ENCODE results near the gene PRR36.
A peak's percentile ranks its signal among the peaks of the same experiment; 100 is the strongest.

The PRR36 gene

GRCh38 chr19:7871437-7872305 is 2.5 kb downstream of the PRR36 start:
- peak; percentile 45 for FAIRE-seq

GRCh38 chr19:7870571-7871436 is 3.4 kb downstream of the PRR36 start:
- FAIRE-seq = no peak

GRCh38 chr19:7869910-7870511 is 4.2 kb downstream of the PRR36 start:
- no peak for FAIRE-seq

- no peak for FAIRE-seq
Observed at GRCh38 chr19:7869453-7869909, 4.7 kb downstream of the PRR36 start.

DNA sequence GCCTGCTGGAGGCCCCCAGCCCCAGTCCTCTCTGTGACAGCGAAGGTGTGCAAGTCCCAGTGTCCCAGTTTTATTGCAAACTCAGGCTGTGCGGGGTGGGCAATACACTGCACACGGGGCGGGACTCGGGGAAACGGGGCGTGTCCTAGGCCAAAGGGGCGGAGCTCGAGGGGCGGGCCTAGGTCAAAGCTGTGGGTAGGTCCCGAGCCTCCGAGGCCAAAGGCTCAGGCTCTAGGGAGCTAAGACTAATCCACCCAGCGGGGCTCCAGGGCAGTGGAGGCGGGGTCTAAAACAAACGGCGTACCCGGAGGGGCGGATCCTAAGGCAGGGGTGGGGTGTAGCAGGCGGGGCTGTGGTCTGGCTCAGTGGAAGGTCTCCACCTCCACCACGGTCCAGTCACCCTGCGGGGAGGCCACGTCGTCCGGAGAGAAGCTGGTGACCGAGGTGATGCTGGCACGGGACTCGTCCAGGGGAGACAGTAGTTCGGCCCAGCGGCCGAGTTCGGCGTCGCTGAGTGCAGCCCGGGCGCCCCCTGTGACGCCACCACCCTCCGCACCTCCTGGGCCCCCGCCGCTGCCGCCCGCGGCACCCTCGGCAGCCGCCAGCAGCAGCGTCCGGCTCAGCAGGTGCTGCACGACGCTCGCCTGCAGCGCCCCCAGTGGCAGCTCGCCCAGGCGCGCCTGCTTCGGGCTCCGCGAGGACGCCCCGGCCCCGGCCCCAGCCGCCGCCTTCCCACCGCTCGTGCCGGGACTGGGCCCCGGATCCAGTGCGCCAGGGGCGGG is 5.3 kb downstream of the PRR36 start:
- FAIRE-seq = no peak

GRCh38 chr19:7868326-7868670 is 5.9 kb downstream of the PRR36 start:
- no peak for FAIRE-seq

DNA sequence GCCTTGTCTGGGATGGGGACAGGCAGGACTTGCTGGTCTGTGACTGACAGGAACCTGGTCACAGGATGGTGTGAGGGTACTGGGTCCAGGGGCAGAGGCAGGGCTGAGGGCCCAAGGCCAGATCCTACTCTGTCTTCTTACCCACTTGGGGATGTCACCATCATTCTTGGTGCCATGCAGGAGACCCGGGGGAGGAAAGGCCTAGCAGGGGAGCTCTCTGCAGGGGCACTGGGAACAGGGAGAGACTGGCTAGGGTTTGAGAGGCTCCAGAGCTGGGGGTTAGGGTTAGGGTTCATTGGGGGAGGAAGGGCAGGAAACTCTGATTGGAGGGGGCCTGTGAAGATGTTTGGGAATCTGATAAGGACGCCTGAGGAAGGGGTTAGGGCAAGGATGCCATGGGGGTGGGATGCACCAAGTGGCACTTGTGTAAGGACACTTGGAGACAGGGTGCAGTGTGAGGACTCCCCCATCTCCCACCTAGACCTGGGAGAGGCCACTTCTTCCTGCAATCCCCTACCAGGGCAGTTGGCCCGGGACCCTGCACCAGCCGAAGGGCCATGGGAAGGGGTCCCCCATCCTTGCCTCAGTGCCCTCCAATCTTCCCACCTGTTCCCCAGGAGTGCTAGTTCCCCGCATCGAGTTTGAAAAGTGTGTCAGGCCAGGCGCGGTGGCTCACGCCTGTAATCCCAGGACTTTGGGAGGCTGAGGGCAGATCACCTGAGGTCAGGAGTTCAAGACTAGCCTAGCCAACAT is 6.9 kb downstream of the PRR36 start:
- no peak for FAIRE-seq

DNA sequence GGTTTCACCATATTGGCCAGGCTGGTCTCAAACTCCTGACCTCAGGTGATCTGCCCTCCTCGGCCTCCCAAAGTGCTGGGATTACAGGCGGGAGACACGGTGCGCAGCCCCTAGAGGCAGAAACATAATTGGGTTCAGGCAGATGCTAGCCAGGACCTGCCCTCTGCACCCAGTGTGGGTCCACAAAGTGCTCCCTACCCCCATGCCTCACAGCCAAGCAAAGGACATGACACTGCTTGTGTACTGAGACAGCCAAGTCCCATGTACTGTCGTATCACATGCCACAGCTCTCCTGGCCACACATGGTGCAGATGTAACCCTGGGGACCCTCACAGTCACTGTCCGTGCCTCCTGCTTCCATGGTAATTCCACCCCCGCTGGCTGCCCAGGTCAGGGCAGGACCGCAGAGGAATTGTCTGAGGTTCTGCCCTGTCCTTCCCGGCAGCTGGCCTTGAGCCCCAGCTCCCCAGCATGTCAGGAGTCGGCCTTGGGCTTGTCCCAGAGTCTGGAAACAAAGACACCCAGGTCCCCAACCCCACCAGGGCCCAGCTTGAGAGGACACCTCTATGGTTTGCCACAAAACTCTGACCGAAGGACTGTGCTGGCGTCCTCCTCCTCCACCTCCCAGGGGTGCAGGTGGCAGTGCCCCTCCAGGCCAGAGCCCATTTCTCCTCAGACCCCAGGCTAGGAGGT is 7.6 kb downstream of the PRR36 start:
- FAIRE-seq = no peak

GRCh38 chr19:7865262-7865911 is 8.8 kb downstream of the PRR36 start:
- no peak for FAIRE-seq

DNA sequence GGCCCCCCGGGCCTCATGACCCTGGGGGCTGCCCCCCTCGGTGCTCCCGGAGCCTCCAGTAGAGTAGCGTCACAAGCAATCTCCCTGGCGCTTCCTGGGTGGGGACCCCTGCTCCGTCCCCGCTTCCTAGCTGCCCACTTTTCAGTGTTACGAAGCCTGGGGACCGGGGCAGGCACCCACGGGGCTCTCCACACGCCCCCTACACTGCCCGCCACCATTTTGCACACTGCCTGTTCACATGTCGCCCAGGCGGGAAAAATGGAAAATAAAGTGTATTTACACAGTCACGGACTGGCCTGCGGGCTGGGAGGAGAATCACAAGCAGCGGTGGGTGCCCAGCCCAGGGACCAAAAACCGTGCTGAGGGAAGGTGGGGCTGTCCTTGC is 9.5 kb downstream of the PRR36 start:
- no peak for FAIRE-seq

DNA sequence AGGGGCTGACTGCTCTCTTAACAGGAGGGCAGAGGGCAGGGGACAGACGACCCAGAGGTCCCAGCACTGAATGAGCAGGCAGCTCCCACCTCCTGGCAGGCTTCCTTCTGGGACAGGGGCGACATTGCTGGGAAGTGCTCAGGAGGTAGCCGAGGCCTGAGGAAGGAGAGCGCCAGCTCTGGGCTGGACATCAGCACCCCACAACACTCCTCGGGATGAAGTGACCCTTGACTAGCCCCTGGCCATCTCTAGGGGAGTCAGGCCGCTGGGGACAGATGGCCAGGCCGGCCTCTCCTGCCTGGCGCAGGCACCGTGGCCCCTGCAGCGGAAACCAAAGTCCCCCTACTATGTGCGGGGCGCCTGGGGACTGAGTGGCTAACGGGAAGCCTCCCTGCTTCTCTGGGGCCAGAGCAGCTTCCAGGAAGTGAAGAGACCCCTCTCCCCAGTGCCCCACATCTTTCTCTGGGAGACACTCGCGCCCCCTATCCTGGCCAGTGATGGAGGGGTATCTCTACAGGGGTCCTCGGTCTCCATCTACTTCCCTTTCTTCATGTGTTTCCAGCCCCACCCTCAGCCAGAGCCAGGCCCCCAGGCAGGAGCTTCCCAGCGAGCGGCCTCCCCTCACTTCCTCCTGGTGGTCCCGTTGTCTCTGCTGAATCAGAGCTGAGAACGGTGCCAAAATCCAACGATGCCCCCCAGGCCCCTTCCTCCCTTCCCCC is 10.1 kb downstream of the PRR36 start:
- FAIRE-seq = no peak

GRCh38 chr19:7863157-7863970 is 10.8 kb downstream of the PRR36 start:
- FAIRE-seq = no peak

DNA sequence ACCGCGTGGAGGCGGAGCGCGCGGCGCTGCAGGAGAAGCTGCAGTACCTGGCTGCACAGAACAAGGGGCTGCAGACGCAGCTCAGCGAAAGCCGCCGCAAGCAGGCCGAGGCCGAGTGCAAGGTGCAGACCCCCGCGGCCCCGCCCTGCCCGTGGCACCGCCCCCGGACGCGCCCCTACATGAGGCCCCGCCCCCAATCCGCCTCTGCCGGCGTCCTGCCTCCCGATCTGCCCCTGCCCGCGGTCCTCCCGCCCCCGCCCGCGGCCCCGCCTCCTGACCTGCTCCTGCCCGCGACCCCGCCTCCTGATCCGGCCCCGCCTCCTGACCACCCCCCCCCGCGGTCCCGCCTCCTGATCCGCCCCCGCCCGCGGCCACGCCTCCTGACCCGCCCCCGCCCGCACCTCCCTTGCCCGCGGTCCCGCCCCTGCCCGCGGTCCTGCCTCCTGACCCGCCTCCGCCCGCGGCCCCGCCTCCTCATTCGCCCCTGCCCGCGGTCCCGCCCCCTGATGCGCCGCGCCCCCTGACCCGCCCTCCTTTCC is 11.7 kb downstream of the PRR36 start:
- no peak for FAIRE-seq

DNA sequence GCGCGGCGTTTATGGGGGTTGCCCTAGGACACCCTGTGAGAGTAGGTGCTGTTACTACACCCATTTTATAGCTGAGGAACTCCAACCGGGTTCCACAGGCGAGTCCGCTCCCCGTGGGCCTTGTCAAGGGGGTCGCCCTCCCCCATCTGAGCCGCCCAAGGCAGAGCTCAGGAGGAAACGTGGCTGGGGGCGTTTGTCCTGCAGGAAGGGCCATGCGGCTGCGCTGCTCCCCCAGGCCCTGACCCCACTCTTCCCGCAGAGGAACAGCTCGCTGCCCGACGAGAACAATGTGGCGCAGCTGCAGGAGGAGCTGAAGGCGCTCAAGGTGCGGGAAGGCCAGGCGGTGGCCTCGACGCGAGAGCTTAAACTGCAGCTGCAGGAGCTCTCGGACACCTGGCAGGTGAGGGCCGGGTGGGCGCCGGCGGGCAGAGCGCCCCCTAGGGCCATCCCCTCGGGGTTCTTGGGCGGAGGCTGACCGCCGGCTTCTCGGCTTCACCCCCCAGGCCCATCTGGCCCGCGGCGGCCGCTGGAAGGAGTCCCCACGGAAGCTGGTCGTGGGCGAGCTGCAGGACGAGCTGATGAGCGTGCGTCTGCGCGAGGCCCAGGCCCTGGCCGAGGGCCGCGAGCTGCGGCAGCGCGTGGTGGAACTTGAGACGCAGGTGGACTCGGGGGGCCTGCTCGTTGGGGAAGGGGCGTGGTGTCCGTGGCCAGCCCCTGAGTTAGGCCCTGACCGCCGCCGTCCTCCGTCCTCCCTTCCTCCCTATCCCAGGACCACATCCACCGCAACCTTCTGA is 12.4 kb downstream of the PRR36 start:
- FAIRE-seq = no peak

DNA sequence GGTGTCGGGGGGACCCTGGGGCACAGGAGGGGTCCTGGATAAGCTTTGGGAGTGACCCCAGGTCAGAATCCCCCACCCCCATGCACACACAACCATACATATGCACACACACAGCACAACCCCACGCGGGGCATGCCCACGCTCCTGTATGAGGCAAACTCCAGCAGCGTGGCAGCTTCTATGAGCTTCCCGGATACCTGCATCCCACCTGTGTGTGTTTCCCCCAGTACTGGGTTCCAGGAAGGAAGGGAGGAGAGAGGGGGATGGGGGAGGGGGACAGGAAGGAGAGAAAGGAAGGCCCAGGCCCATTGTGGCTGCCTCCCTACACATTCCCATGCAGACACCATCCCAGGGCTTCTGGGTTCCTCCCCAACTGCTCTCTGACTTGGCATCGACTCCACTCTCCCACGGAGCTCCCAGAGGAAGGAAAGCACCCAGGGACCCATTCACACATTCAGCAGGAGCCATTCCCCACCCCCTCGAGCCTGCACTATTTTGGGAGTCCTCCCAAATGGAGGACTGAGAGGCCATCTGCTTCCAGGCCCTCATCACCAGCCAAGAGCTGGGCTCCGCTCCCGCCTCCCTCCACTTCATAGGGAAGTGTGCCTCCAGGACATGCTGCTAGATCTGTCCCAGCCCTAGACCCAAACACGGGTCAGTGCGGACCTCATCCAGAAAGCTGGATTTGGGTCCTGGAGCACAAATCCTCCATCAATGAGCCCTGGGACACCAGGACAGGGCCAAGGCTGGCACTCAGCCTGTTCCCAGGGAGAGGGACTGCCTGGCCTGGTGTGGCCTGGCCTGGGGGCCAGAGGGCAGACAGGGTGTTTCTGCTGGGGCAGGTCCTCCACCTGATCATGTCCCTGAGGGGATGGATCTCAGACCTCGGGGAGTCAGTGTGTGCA is 13.2 kb downstream of the PRR36 start:
- FAIRE-seq = no peak

DNA sequence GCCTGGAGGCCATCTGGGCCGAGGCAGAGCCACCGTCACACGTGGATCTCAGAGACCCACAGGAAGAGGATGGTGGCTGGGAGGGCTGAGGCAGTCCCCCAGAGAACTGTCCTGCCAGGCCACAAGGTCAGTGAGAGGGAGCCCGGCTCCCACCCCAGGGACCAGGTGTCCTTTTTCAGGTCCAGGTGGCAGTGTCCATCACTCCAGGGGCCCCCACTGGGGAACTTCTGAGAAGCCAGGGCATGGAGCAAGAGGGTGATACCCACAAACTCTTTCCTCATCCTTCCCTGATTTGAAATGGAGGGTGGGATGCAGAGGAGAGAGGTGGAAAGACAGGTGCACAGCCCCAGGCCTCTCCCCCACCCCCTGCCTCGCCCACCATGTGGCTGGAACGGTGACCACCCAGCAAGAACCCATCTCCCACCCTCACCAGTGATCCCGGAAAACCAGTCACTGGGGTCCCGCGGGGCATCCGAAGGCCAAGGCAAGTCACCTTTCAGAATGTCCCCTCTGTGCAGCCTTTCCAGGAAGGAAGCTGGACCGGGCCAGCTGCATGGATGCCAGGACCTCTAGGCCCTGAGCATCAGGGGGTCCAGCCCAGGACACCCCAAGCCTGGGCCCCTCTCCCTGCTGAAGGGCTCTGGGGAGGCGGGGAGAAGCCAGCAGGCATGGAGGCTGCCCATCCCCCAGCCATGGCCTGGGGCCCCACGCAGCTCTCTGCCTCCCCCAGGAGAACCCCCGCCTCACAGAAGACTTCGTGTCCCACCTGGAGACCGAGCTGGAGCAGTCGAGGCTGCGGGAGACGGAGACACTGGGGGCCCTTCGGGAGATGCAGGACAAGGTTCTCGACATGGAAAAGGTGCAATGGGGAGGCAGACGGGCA is 14.1 kb downstream of the PRR36 start:
- no peak for FAIRE-seq
